Upper lobe of left lung (tissue), 4 donors: ENCODE measurements around the gene PRMT3.

Experiments used
- EP300 ChIP-seq, 4 donors: sonication (generic); formaldehyde crosslinking; IDR thresholded peaks; one replicate each; pipeline ENCODE4 v1.5.1; 2017; ENCODE audit warnings: antibody characterized with exemption in 4 of 4, control low read depth in 2 of 4
- POLR2A ChIP-seq, 4 donors: fragments of 450-650 bp; IDR thresholded peaks; one replicate each; pipeline ENCODE4 v1.5.1; 2016 to 2017; ENCODE audit warnings: antibody characterized with exemption in 4 of 4, mild to moderate bottlenecking in 2 of 4
- POLR2AphosphoS5 ChIP-seq, 2 donors: sonication (generic); formaldehyde crosslinking; IDR thresholded peaks; one replicate each; pipeline ENCODE4 v1.5.1; 2017; ENCODE audit warnings: antibody characterized with exemption in 2 of 2
- TF ChIP-seq, protein P1 (sequence below), 6 experiments: fragments of 450-650 bp in 4 of 6; fragments of 200-600 bp in 2 of 6; sonication (generic) in 2 of 6; IDR thresholded peaks; one replicate each; pipeline ENCODE4 v1.5.1; 2016 to 2019; ENCODE audit warnings: antibody characterized with exemption in 6 of 6

DNA sequence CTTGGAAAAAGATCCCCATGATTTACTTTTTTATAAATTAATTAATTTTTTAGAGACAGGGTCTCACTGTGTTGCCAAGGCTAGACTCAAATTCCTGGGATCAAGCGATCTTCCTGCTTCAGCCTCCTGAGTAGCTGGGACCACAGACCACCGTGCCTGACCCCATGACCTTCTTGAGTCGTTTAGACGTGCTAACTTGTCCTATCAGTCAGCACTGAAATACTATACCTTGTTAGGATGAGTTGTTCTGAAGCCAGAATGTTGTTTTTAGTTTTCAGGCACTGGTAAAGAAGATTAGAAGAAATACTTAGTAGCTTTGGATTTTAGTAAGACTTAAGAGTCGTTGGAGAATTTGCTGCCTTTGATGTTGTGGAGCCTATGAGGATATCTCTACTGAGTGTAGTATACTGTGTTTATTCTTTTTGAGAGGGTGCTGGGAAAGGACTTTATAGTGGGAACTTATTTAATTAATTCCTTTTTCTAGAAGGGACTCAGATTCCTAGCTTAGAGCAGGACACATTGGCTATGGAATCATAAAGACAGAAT is 15.4 kb upstream of the PRMT3 start:
- TF ChIP-seq, protein P1, sequence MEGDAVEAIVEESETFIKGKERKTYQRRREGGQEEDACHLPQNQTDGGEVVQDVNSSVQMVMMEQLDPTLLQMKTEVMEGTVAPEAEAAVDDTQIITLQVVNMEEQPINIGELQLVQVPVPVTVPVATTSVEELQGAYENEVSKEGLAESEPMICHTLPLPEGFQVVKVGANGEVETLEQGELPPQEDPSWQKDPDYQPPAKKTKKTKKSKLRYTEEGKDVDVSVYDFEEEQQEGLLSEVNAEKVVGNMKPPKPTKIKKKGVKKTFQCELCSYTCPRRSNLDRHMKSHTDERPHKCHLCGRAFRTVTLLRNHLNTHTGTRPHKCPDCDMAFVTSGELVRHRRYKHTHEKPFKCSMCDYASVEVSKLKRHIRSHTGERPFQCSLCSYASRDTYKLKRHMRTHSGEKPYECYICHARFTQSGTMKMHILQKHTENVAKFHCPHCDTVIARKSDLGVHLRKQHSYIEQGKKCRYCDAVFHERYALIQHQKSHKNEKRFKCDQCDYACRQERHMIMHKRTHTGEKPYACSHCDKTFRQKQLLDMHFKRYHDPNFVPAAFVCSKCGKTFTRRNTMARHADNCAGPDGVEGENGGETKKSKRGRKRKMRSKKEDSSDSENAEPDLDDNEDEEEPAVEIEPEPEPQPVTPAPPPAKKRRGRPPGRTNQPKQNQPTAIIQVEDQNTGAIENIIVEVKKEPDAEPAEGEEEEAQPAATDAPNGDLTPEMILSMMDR (IDR thresholded peaks at IDR 0.05), result no peak
- no peak for TF ChIP-seq POLR2AphosphoS5 (IDR thresholded peaks at IDR 0.05)
- no peak for TF ChIP-seq EP300 (IDR thresholded peaks at IDR 0.05)
- TF ChIP-seq POLR2A (IDR thresholded peaks at IDR 0.05), result no peak
